CD4-positive, alpha-beta T cell treated with Interleukin-15 for 4 hours (primary cell): Measurements from ENCODE around the gene KCNMA1.

Source experiments
- DNase-seq: peaks from one replicate; pipeline ENCODE4 v3.0.0-alpha.2; 2020; ENCODE audit warnings: low spot score

The KCNMA1 gene

DNA sequence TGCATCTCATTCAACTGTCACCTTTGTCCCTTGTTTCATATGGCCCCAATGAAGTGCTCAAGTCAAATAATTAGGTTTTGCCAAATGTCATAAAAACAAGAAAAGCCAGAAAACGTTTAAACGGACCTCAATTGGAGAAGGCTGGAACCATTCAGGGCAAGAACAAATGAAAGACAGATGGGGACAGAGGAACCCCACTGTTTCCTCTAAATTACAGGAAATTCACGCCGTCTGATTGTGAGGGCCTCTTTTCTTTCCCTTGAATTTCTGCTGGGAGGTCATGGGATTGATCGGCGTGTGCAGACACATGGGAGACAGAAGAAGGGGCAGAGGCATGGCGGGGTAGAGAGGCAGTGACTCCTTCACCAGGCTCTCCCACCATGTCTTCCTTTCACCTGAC lies 656.4 kb downstream of the KCNMA1 start:
- no peak for DNase-seq

DNA sequence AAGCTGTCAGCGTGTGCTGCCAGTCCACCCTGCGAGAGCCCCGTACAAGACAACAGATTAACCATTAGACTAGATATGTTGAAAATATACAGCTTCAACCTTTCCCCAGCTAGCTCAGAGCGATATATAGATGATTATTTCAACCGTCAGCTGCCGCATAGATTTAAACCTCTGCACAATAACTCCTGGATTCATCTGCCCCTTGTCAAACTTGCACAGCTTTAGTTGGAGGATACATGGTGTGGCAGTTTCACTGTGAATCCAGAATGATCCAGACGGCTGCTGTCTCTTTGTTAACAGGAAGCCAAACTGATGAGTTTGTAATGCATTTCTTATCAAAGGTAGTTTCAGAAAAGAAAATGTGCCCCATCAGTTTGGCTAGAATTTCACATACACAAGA lies 659.7 kb downstream of the KCNMA1 start:
- no peak for DNase-seq

DNA sequence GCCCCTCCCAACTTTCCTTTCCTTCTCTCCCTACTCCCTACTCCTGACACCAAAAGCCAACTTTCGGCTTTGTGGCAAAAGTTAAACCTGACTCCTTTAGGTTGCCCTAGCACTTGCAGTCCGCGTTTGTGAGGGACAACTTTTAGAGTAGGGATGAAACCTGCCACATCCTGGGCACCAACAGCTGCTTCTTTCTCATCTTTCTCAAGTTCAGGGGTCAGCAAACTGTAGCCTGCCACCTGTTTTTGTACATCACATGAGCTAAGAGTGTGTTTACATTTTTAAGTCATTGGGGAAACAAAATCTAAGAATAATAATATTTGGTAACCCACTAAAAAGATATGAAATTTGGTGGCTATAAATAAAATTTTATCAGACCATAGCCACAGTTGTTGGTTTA lies 660.6 kb downstream of the KCNMA1 start:
- DNase-seq = no peak

DNA sequence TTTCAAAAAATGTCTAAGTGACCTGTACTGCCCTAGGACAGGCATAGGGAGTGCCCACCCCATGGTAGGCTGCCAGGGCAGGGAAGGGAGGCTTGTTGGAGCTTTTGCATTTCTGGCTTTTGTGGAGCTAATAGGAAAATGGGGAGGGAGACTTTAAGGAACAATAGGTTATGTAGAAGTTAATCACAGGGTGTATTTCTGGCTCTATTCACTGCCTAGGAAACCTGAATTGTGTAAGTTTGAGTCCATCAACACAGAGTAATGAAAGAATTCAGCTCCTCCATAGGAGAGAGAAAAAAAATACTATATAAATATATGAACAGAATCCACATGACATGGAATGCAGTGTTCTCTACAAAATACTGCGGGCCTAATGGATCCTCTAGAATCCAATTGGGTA lies 661.5 kb downstream of the KCNMA1 start:
- no peak for DNase-seq

DNA sequence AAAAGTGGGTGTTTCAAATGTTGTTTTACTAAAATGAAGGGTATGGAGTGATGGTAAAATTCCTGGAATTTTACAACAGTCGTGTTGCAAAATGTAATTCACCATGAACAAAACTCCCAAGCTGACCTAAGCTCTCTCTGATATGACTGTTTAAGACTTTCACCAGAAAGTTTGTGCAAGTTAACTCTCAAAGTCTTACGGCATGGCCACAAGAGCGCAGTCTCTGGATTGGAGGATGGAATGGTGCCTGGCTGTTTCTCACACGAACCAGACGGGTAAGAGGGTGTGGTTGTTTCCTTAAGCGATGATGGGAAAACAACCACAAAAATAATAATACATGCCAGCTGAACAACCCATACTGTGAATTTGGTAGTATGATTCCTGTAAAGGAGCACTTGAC lies 662.5 kb downstream of the KCNMA1 start:
- DNase-seq = no peak

DNA sequence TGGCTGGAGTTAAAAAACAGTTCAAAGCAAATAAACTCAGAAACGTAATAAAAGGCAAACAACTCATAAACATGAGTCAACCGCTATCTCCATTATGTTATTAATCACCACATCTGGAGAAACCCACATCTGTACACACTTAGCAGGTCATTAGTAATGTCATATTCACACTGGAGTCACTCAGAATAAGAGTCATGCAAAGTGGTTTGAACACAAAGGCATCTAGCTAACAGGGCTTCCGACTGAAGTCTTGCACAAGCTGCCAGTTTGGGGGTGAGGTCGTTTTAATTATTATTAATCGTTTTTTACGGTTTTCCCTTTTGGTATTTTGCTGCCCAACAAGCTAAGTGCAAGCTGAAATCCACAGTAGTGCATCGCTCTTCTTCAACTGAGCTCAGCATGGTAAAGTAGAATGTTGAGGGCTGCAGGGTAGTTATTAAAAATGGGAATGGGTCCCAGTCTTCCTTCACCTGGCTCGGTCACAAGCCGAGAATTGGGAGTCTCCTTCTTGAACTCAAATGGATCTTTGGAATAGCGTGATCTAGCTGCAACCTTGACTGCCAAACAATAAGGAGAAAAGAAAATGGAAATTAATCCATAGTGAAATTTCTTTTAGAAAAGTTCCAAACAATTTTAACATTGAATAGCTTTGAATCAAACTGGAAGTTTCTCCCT lies 663.5 kb downstream of the KCNMA1 start:
- DNase-seq = no peak

DNA sequence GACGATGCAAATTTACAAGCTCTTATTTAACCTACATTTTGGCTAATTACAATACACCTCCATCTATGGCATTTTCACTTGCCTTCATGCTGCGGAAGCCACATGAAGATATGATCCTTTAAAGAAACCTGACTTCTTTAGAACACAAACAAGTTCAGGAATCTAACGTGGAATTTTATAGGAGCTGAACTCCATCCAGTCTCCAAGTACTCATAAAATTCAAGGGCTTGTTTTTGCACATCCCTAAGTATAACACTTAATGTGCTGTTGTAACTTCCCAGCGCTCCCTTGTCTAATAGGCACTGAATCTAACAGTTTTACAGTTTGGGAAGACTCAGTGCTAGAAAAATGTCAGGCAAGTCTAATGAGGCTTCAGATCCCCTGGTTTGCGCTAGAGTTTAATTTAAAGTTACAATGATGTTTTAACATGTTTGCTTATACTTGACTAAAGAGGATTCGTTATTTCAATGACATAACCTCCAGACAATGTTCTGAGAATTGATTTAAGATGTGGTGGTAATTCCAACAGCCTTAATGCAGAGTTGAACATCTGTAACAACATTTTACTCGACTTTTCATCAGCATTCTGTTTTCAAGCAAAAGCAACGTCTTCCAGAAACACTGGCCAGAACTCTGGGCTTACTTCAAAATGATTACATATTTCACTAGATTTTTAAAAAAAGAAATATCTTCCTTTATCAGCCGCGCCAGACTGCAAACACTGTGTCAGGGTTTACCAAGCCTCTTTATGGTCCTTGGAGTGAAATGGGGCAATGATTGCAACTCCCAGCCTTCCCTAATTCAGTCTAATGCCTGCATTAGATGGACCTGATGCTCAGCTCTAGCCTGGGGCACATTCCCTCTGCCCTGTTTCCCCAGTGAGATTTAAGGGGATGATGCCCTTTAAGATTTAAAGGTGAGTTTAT lies 664.3 kb downstream of the KCNMA1 start:
- DNase-seq = no peak

DNA sequence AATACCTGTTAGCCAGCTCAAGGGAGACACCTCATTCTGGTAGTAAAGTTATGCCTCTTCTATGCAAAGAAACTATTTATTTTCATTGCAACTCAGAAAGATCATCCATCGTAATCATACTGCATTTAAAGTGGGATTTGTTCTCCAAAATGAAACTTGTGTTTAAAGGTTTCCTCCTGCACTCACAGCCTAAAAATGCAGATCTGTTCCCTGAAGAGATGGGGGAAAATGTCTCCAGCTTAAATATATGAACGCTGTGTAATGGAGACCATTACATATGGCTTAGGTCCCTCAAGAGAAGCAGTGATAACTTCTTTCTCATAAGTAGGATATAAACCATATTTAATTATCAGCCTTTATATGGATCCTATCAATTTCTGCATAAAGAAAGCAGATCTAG lies 665.1 kb downstream of the KCNMA1 start:
- no peak for DNase-seq

DNA sequence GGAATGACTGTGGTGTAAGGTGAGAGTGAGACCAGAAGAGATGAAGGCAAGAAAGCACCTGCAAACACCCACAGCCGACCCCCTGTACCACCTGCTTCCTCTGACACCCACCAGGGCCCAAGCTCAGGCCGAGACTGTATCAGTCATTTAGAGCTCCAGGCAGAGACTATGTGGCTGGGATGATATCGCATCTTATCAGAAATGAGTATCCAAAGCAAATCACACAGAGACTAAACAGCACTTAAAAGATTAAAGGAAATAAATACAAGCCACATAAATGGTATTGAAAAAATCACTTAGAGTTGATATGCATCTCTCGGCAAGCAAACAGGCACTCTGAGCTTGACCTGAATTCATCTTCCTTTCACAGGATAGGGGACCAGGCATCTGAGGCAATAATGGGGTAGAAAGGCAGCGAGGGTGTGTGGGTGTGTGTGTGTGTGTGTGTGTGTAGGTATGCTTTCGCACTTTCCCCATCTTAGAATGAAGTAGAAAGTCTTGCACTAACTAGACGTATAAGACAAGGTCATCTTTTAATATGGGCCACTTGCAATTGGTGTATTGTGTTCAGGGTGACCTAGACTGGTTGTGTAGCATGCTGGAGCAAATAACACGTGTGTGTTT lies 665.9 kb downstream of the KCNMA1 start:
- no peak for DNase-seq

DNA sequence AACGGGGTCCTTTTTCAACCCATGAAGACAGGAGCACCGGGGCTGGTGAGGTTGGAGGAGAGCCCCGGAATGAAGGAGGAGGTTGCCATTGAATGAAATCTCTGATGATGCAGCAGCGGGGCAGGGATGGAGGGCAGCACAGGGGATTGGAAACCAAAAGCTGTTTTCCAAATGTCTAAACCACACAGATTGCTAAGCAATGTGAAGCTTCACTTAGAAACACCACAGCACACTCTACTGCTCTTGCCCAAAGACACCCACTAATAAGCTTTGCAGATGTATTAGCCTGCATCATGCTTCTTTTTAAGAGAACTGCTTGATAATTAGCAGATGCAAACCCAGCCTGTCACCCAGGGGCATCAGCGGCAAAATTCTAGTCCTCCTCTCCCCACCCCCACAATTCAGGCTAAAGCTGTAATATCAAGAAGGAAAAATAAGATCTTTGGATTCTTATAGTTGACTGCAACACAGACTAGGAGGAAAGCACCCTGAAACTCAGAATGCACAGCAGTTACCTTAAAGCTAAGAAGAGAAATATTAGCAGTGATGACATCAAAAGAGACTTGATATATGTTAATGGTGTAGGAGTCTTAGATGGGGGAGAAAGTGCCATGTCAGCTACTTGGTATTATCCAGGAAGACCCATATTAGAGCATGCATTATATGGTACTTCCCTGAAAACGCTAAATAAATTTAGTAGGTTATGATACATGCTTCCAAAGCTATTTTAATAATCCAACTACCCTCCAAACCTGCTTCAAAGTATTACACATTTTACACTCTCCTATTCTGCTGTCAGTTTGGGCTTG lies 666.7 kb downstream of the KCNMA1 start:
- DNase-seq = no peak

DNA sequence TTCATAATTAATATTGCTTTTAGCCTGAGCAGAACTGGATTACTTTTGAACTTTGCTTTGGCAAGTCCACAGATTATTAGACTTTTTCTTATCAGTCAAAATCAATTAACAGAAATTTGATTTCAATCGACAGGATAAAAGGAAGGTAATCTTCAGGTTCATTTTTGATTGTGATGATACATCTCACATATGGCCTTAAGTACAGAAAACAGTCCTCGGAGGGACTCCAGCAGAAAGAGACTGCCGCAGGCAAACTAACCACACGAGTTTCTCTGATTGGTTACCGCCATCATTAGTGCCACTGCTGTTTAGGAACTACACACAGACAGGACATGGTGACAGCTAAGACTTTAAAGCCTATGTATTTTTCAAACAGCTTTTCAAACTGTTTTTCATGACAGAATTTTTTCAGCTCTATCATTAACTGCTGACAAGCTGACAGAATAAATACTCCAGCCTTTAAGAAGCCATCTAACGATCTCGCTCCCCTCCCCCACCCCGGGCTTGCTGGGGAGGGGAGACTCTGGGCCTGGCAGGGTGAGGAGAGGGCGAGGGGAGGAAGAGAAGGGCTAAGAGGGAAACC lies 668.2 kb downstream of the KCNMA1 start:
- DNase-seq = no peak

DNA sequence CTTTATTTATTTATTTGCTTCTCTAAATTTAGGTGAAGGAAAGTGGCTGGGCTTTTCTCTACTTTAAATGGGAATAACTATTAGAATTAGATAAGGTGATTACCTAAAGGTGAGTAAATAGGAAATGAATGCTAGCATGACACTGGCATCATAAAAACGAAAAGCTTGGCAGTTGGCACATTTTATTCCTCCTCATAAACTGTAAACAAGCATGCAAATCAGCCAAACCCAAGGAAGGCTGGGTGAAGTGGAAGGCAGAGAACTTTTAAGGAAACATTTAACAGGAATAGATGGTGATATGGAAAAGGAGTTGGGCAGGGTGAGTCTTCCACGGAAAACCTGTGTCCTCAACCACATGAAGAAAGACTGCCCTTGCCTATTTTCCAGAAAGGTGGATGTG lies 669.1 kb downstream of the KCNMA1 start:
- no peak for DNase-seq

DNA sequence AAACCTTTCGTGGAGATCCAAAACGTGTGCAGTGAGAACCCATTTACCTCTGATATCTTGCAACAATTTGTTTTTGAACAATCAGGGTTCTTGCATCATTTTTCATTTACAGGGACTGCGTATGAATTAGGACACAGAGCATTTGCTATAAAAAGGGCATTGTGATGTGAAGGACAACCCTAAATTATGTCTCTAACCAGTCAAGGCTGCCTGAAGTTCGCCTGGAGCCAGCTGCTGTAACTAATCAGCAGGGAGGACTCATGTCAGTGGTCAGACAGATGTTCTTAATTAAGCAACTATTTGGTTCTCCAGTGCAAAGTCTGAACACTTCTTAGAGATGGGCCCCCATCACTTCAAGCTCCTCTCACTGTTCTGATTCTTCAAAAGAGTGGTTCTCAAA lies 674.8 kb downstream of the KCNMA1 start:
- DNase-seq = no peak

DNA sequence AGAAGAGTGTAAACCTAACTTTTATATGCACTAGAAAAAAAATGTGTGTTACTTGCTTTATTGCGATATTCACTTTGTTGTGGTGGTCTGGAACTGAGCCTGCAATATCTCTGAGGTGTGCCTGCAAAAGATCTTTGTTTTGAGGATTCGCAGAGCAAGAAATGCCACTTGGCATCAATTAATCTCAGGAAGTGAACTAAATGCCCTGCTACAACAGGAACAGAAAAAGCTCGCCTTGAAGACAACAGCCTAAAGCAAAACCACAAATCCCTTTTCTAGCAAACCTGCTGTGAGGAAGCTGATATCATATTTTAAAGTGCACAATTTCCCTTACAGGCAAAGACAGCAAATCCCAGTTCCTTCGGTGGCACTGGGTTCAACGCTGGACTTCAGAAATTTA lies 675.8 kb downstream of the KCNMA1 start:
- DNase-seq = no peak

DNA sequence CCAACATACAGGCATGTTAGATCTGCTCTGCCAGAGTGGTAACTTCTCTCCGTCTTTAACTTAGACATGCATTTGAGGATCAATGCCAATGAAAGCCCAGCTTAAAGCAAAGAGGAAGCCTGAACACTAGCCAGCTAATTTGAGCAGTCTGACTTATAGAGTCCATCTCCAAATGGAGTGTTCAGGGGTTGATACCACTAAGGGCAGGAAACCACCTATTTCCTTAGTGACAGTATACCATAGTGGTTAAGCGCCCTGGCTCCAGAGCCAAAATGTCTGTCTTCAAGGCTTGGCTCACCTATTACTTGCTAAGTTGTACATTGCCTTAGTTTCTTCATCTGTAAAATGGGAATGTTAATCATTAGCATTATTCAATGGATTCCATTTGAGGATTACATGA lies 678.5 kb downstream of the KCNMA1 start:
- DNase-seq = no peak

DNA sequence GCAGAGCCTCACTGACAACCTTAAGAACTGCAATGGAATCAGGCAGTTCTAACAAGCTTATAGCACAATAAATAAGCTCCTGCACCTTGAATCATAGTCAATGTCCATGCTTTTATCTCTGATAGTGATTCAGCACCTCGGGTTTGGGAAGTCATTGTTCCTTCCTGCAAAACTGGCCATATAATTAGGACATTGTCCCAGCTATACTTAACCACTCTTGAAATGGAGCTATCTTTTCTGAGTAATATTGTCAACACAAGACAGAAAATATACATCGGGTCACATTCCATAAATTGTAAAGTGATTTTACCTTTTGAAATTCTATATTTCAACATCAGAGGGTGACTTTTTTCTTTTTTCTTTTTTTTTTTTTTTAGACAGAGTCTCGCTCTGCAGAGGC lies 682.8 kb downstream of the KCNMA1 start:
- no peak for DNase-seq

DNA sequence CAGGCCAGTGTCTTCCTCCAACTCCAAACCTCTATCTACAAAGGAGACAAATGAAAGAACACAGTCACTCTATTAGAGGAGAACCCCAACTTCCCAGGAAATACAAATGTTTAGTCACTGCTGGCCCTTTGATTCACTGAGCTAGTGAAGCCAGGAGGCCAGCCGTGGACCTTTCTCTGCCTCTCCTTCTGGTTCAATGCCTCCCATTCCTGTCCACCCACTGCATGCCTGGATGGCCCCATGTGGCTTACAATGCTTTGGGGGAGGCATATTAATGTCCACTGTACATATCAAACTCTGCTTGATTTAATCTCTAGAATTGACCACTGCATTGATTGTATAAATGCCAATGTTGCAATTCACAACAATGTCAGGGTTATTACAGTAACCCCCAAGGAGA lies 687.3 kb downstream of the KCNMA1 start:
- DNase-seq = no peak

DNA sequence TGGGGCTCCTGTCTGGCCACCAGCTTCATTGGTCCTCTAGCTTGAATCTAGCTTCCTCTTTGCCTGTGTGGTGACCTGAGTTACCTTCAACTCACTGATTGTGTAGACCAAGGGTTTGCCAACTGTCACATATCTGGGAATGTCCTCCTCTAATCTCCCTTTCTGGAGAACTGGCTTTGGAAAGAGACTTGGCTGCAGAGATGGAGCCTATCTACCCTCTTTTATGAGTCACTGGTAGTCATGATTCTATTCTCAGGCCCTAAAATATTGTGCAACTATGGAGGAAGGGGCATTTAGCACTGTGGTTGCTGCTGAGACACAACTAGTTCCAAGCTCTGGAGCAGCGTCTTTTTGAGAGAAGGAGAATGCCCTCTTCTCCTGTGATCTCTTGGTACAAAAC lies 691.3 kb downstream of the KCNMA1 start:
- no peak for DNase-seq

DNA sequence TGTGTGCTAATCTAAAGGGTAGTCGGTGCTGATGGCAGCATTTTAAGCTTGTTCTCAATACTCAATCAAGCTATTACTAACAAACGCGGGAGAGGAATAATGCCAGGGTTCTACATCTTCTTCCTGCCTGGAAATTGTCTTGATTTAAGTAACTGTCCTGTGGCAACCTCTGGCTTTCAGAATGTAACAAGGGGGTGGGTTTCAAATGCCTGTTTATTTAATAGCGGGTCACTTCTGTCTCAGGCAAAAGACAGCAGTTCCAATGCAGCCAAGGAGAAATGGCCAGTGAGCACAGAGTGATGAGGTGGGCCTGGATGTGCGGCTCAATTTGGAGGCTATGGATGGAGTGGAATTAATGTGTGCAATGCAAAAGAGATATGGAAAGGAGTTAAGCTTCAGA lies 692.4 kb downstream of the KCNMA1 start:
- no peak for DNase-seq

DNA sequence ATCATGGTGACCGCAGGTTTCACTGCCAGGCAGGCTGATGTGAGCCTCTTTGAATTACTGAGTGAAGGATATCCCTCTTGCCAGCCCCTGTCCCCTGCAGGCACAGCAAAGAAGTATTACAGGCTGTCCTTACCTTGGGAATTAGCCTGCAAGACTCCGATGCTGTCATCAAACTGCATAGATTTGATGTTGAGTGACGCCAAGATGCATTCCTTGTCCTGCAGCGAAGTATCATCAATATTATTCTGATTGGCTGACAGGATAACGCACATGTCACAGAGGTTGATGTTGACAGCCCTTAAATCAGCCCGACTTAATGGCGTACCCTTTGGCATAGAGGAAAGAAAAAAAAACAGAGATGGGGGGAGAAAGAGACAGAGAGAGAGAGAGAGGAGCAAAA lies 693.0 kb downstream of the KCNMA1 start:
- no peak for DNase-seq

DNA sequence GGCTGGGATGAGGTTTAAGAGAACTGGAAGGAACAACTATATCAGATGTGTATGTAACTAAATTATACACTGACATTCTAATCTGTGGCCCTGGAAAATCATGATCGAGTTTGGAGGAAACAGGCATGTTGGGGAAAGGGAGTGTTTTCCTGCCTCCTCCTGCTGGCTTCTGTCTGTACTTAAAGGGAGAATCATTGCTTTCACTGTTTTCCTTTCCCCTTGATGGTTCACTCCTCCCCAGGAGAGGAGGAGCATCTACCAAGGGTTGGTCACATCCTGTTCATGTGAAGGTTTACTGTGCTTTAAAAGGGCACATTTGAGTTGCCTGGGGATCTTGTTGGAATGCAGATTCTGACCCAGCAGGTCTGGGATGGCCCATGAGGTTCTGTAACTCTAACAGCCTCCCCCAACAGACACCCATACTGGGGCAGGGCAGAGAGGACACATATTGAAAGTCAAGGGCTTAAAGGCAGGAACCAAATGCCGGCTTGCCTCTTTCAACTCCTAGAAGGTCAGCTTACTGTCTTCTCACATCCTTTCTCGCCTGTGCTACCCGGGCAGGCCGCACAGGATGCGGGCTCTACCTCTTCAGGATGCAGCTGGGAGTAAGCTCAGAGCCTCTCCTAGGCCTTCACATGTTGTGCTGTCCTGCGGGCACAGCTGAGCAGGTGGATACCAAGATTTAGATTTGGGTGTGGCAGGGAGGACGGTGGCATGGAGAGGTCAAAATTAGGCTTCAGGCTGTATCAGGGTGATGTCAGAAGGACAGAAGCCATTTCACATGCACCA lies 694.8 kb downstream of the KCNMA1 start:
- DNase-seq = no peak
